H54 (cell line): Measurements from ENCODE around the gene HOXC4.

Source experiments
- DNase-seq: peaks from one replicate; pipeline ENCODE4 v3.0.0; 2011; ENCODE audit warnings: low spot score, mixed read lengths; ENCODE audit not compliant: insufficient read length
- FAIRE-seq: peaks from 3 replicates; lab custom pipeline; 2011; peaks lifted over from hg19 to GRCh38; lab: Jason Lieb, UNC
- POLR2A ChIP-seq: IDR thresholded peaks from 2 replicates; pipeline ENCODE4 v1.6.1; 2011; ENCODE audit warnings: low read depth, mild to moderate bottlenecking, low read length

The HOXC4 gene

GRCh38 chr12:54019091-54019811 lies 34.4 kb upstream of the HOXC4 start:
- DNase-seq (no peak), FAIRE-seq (no peak)
- no peak for TF ChIP-seq POLR2A

GRCh38 chr12:54019924-54020590 lies 33.6 kb upstream of the HOXC4 start:
- no peak for TF ChIP-seq POLR2A
- no peak for FAIRE-seq
- DNase-seq: no peak

GRCh38 chr12:54020591-54021405 lies 32.8 kb upstream of the HOXC4 start:
- DNase-seq (no peak), FAIRE-seq (no peak)
- no peak for TF ChIP-seq POLR2A

GRCh38 chr12:54021432-54022013 lies 32.1 kb upstream of the HOXC4 start:
- TF ChIP-seq POLR2A: no peak
- no peak for DNase-seq
- no peak for FAIRE-seq

GRCh38 chr12:54022960-54023884 lies 30.4 kb upstream of the HOXC4 start:
- DNase-seq (no peak), FAIRE-seq (no peak)
- no peak for TF ChIP-seq POLR2A

GRCh38 chr12:54024127-54024526 lies 29.5 kb upstream of the HOXC4 start:
- no peak for DNase-seq
- TF ChIP-seq POLR2A: no peak
- FAIRE-seq: no peak

- no peak for TF ChIP-seq POLR2A
- no peak for FAIRE-seq
- no peak for DNase-seq
These were observed 28.9 kb upstream of the HOXC4 start for GRCh38 chr12:54024581-54025305.

- FAIRE-seq: no peak
- DNase-seq: no peak
- no peak for TF ChIP-seq POLR2A
These were observed 27.9 kb upstream of the HOXC4 start for GRCh38 chr12:54025499-54026405.

GRCh38 chr12:54026640-54027441 lies 26.8 kb upstream of the HOXC4 start:
- no peak for FAIRE-seq
- no peak for TF ChIP-seq POLR2A
- DNase-seq: no peak

GRCh38 chr12:54027442-54027786 lies 26.2 kb upstream of the HOXC4 start:
- no peak for TF ChIP-seq POLR2A
- no peak for DNase-seq
- FAIRE-seq: no peak

GRCh38 chr12:54028314-54029201 lies 25.1 kb upstream of the HOXC4 start, which contains the start of gene HOXC6:
HOXC6 (plus strand) TSS chr12:54028440; CDS start chr12:54028522, 82 bp downstream.
- DNase-seq (no peak), FAIRE-seq (no peak)
- TF ChIP-seq POLR2A: no peak
